Parathyroid adenoma (tissue), 2 donors: ENCODE measurements around the gene CCL11.

ENCODE experiments used
- H2AFZ ChIP-seq: fragments of 300-600 bp; sonication (generic); one replicate; pipeline ENCODE4 v1.7.0; 2017; ENCODE audit warnings: antibody characterized with exemption, mild to moderate bottlenecking
- H3K27ac ChIP-seq: fragments of 300-600 bp; sonication (generic); one replicate; pipeline ENCODE4 v1.7.0; 2017
- H3K27me3 ChIP-seq: fragments of 300-600 bp; sonication (generic); one replicate; pipeline ENCODE4 v1.7.0; 2017; ENCODE audit warnings: low read length; ENCODE audit not compliant: control insufficient read depth, insufficient read depth
- H3K36me3 ChIP-seq: fragments of 300-600 bp; sonication (generic); one replicate; pipeline ENCODE4 v1.7.0; 2017; ENCODE audit warnings: low read length; ENCODE audit not compliant: control insufficient read depth, insufficient read depth
- H3K4me1 ChIP-seq: fragments of 300-600 bp; sonication (generic); one replicate; pipeline ENCODE4 v1.7.0; 2017; ENCODE audit warnings: control low read depth
- H3K4me2 ChIP-seq: fragments of 300-600 bp; sonication (generic); one replicate; pipeline ENCODE4 v1.7.0; 2017; ENCODE audit warnings: low read length
- H3K4me3 ChIP-seq: fragments of 300-600 bp; sonication (generic); one replicate; pipeline ENCODE4 v1.7.0; 2017; ENCODE audit warnings: low read depth, low read length
- H3K79me2 ChIP-seq: fragments of 300-600 bp; sonication (generic); one replicate; pipeline ENCODE4 v1.7.0; 2017; ENCODE audit warnings: control low read depth
- H3K9ac ChIP-seq: fragments of 300-600 bp; sonication (generic); one replicate; pipeline ENCODE4 v1.7.0; 2017; ENCODE audit warnings: mild to moderate bottlenecking
- H3K9me3 ChIP-seq: fragments of 300-600 bp; sonication (generic); one replicate; pipeline ENCODE4 v1.7.0; 2017; ENCODE audit warnings: low read length; ENCODE audit not compliant: control insufficient read depth
- CTCF ChIP-seq: fragments of 300-600 bp; sonication (generic); IDR thresholded peaks from one replicate; pipeline ENCODE4 v1.7.0; 2017; ENCODE audit warnings: antibody characterized with exemption, mild to moderate bottlenecking
- donor health status: primary hyperparathyroidism.

The CCL11 gene

DNA sequence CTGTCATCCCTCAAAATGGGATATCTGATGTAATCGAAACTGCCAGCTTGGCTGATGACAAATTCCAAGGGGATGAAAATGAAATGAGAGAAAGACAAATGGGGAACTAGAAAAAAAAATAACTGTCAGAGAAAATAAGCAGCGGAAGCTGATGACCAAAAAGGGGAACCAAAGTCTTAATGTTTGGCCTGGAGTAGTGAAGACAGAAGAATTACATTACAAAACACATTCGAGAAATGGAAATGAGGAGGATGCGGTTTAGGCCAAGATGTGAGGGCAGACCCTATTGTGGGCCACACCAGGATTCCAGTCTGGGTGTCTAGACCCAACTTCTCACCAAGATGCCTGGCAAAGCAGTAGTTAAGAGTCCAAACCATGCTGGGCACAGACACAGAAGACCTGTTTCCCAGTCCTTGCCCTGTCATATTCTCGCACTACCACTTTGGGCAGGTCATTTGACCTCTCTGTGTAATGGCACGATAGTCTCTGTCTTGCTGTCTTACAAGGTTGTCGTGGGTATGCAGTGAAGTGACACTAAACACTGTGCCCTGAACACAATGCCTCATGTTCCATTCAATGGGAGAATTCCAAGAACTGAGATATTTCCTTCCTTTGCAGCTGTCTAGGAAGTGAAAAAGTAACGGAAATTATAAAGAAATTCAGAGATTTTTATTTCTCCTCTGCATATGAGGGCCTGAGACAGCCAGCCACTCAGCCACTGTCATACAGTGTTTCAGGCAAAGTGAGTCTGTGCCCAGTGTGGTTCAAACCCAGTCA lies 42.8 kb upstream of the CCL11 start:
- no peak overlapping the region for H2AFZ ChIP-seq
- no peak overlapping the region for H3K9ac ChIP-seq
- H3K4me3 ChIP-seq = no peak overlapping the region
- no peaks in the 10 kb centered on the region for H3K27me3 ChIP-seq
- H3K27ac ChIP-seq = no peak overlapping the region
- no peaks in the 10 kb centered on the region for H3K4me1 ChIP-seq
- no peaks in the 10 kb centered on the region for H3K9me3 ChIP-seq
- no peak overlapping the region for H3K4me2 ChIP-seq
- no peaks in the 10 kb centered on the region for H3K36me3 ChIP-seq
- TF ChIP-seq CTCF = no peak
- H3K79me2 ChIP-seq = no peaks in the 10 kb centered on the region

- Histone ChIP-seq H3K9me3 (no peaks in the 10 kb centered on the region), H3K4me3 (no peak overlapping the region), H2AFZ (no peak overlapping the region), H3K9ac (no peak overlapping the region), H3K4me2 (no peak overlapping the region), H3K4me1 (no peaks in the 10 kb centered on the region), H3K36me3 (no peaks in the 10 kb centered on the region), H3K79me2 (no peaks in the 10 kb centered on the region), H3K27ac (no peak overlapping the region), H3K27me3 (no peaks in the 10 kb centered on the region)
- TF ChIP-seq CTCF = no peak
These were observed 41.9 kb upstream of the CCL11 start for GRCh38 chr17:34243364-34244320.

DNA sequence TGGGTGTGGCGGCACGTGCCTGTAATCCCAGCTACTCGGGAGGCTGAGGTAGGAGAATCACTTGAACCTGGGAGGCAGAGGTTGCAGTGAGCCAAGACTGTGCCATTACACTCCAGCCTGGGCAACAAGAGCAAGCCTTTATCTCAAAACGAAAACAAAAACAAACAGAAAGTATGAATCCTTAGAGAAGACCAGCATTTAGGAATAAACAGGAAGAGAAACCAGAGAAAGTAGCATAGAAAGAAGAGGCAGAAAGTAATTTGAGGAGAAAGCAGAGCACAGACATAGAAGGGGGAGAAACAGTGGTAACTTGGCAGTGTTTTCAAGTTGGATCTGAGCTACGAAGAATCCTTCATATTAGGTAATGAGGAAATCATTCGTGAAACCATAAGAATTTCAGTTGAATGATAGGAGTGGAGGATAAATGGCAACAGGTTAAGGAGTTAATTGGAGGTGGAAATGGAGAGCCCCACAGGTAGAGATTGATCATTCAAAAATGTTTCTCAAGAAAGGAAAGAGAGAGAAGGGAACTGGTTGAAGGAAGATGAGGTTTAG lies 40.1 kb upstream of the CCL11 start:
- Histone ChIP-seq H3K79me2 (no peaks in the 10 kb centered on the region), H3K27me3 (no peaks in the 10 kb centered on the region), H3K9ac (no peak overlapping the region), H3K4me1 (no peaks in the 10 kb centered on the region), H3K27ac (no peak overlapping the region), H2AFZ (no peak overlapping the region), H3K36me3 (no peaks in the 10 kb centered on the region), H3K4me2 (no peak overlapping the region), H3K9me3 (no peaks in the 10 kb centered on the region), H3K4me3 (no peak overlapping the region)
- no peak for TF ChIP-seq CTCF

GRCh38 chr17:34246446-34246845 lies 39.1 kb upstream of the CCL11 start:
- no peaks in the 10 kb centered on the region for H3K4me1 ChIP-seq
- H3K27ac ChIP-seq = no peak overlapping the region
- no peak overlapping the region for H3K9ac ChIP-seq

More at GRCh38 chr17:34246446-34246845, 39.1 kb upstream of the CCL11 start:
- Histone ChIP-seq H3K79me2 (no peaks in the 10 kb centered on the region), H3K4me2 (no peak overlapping the region), H3K36me3 (no peaks in the 10 kb centered on the region), H3K4me3 (no peak overlapping the region), H3K27me3 (no peaks in the 10 kb centered on the region), H2AFZ (no peak overlapping the region), H3K9me3 (no peaks in the 10 kb centered on the region)
- no peak for TF ChIP-seq CTCF
